Peyer's patch (tissue), 4 donors: ENCODE data around the gene TOM1L2.

Experiments
- POLR2A ChIP-seq, 2 donors: fragments of 450-650 bp; IDR thresholded peaks; one replicate each; pipeline ENCODE4 v1.5.1; 2017; ENCODE audit warnings: antibody characterized with exemption in 2 of 2, mild to moderate bottlenecking in 2 of 2, moderate library complexity in 2 of 2
- TF ChIP-seq, protein P1 (sequence below), 6 experiments: fragments of 450-650 bp in 4 of 6; fragments of 200-600 bp in 2 of 6; sonication (generic) in 1 of 6; IDR thresholded peaks; one replicate each; pipeline ENCODE4 v1.5.1; 2017 to 2019; ENCODE audit warnings: antibody characterized with exemption in 6 of 6, mild to moderate bottlenecking in 3 of 6, moderate library complexity in 1 of 6

DNA sequence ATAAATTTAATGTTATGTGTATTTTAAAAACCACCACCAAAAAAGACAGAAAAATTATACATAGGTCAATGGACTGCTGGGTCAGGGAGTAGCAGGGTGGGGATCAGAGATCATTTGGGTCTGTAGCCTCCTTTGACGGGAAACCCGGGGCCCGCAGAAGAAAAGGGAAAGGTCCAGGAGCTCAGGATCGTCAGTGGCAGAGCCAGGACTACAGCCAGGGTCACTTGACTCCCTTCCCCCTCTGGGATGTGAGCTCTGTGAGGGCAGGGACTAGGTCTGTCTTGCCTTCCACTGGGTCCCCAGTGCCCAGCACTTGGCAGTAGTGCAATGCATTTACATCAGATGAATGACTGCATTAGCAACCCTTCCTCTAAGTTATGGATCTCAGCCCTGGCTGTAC, 62.1 kb downstream of the TOM1L2 start:
- TF ChIP-seq POLR2A (IDR thresholded peaks at IDR 0.05): no peak
- TF ChIP-seq, protein P1, sequence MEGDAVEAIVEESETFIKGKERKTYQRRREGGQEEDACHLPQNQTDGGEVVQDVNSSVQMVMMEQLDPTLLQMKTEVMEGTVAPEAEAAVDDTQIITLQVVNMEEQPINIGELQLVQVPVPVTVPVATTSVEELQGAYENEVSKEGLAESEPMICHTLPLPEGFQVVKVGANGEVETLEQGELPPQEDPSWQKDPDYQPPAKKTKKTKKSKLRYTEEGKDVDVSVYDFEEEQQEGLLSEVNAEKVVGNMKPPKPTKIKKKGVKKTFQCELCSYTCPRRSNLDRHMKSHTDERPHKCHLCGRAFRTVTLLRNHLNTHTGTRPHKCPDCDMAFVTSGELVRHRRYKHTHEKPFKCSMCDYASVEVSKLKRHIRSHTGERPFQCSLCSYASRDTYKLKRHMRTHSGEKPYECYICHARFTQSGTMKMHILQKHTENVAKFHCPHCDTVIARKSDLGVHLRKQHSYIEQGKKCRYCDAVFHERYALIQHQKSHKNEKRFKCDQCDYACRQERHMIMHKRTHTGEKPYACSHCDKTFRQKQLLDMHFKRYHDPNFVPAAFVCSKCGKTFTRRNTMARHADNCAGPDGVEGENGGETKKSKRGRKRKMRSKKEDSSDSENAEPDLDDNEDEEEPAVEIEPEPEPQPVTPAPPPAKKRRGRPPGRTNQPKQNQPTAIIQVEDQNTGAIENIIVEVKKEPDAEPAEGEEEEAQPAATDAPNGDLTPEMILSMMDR (IDR thresholded peaks at IDR 0.05): no peak
